Measurements from ENCODE around the gene KCNK13. TPM values are rescaled to one million over a fixed set of nuclear protein-coding genes. Genes with fewer than 3 reads are reported as not detected.

The KCNK13 gene
- total and polyA plus RNA-seq, 2 donors (not counting 1 experiment from before 2014, with no cell fraction given): not detected

- Histone ChIP-seq H3K4me3 (replicated peaks in 1 of 4; ENCODE audit: control extremely low read depth in 1 of 4, insufficient read depth in 1 of 4, low read depth in 3 of 4, low read length in 4 of 4) (no peak overlapping the region), H3K79me2 (ENCODE audit: control insufficient read depth, insufficient read depth, low read length) (no peaks in the 10 kb centered on the region), H3K9ac (ENCODE audit: insufficient read depth, low read length) (no peak overlapping the region), H3K27me3 (ENCODE audit: control insufficient read depth, insufficient read depth, low read length) (no peaks in the 10 kb centered on the region), H3K4me1 (ENCODE audit: control insufficient read depth, extremely low read depth, insufficient read depth, low read length) (no peaks in the 10 kb centered on the region), H4K20me1 (ENCODE audit: control insufficient read depth, extremely low read depth, insufficient read depth, low read length) (no peaks in the 10 kb centered on the region), H2AFZ (ENCODE audit: low read length) (no peak overlapping the region), H3K9me3 (ENCODE audit: control insufficient read depth, insufficient read depth, low read depth, low read length) (no peaks in the 10 kb centered on the region), H3K36me3 (ENCODE audit: control insufficient read depth, insufficient read depth, low read length) (no peaks in the 10 kb centered on the region), H3K4me2 (ENCODE audit: extremely low read depth, insufficient read depth, low read length) (no peak overlapping the region), H3K27ac (ENCODE audit: insufficient read depth, low read length) (no peak overlapping the region)
- DNase-seq (ENCODE audit: low read depth in 2 of 2): no peak
- TF ChIP-seq CTCF (conservative IDR thresholded peaks at IDR 0.05 in 1 of 2, IDR thresholded peaks at IDR 0.05 in 1 of 2; ENCODE audit: low read depth in 1 of 2, low read length in 2 of 2) (no peak), EZH2 (IDR thresholded peaks at IDR 0.05; ENCODE audit: low read length, missing control alignments) (no peak)
Measured at GRCh38 chr14:90201344-90201743, 139.6 kb downstream of the KCNK13 start.

- Histone ChIP-seq H3K36me3 (ENCODE audit: control insufficient read depth, insufficient read depth, low read length) (no peaks in the 10 kb centered on the region), H2AFZ (ENCODE audit: low read length) (no peak overlapping the region), H3K4me1 (ENCODE audit: control insufficient read depth, extremely low read depth, insufficient read depth, low read length) (no peaks in the 10 kb centered on the region), H3K9me3 (ENCODE audit: control insufficient read depth, insufficient read depth, low read depth, low read length) (no peaks in the 10 kb centered on the region), H3K27ac (ENCODE audit: insufficient read depth, low read length) (no peak overlapping the region), H3K27me3 (ENCODE audit: control insufficient read depth, insufficient read depth, low read length) (no peaks in the 10 kb centered on the region), H4K20me1 (ENCODE audit: control insufficient read depth, extremely low read depth, insufficient read depth, low read length) (no peaks in the 10 kb centered on the region), H3K9ac (ENCODE audit: insufficient read depth, low read length) (no peak overlapping the region), H3K4me2 (ENCODE audit: extremely low read depth, insufficient read depth, low read length) (no peak overlapping the region), H3K79me2 (ENCODE audit: control insufficient read depth, insufficient read depth, low read length) (no peaks in the 10 kb centered on the region), H3K4me3 (replicated peaks in 1 of 4; ENCODE audit: control extremely low read depth in 1 of 4, insufficient read depth in 1 of 4, low read depth in 3 of 4, low read length in 4 of 4) (no peak overlapping the region)
- TF ChIP-seq CTCF (conservative IDR thresholded peaks at IDR 0.05 in 1 of 2, IDR thresholded peaks at IDR 0.05 in 1 of 2; ENCODE audit: low read depth in 1 of 2, low read length in 2 of 2) (no peak), EZH2 (IDR thresholded peaks at IDR 0.05; ENCODE audit: low read length, missing control alignments) (no peak)
- no peak for DNase-seq (ENCODE audit: low read depth in 2 of 2)
Measured at GRCh38 chr14:90204516-90204915, 142.7 kb downstream of the KCNK13 start.

- no peak overlapping the region for H3K27ac ChIP-seq (ENCODE audit: insufficient read depth, low read length)
- no peaks in the 10 kb centered on the region for H3K36me3 ChIP-seq (ENCODE audit: control insufficient read depth, insufficient read depth, low read length)
- no peaks in the 10 kb centered on the region for H4K20me1 ChIP-seq (ENCODE audit: control insufficient read depth, extremely low read depth, insufficient read depth, low read length)
- no peak overlapping the region for H3K4me2 ChIP-seq (ENCODE audit: extremely low read depth, insufficient read depth, low read length)
- no peak overlapping the region for H2AFZ ChIP-seq (ENCODE audit: low read length)
- H3K4me3 ChIP-seq (replicated peaks in 1 of 4; ENCODE audit: control extremely low read depth in 1 of 4, insufficient read depth in 1 of 4, low read depth in 3 of 4, low read length in 4 of 4): no peak overlapping the region
- no peak for DNase-seq (ENCODE audit: low read depth in 2 of 2)
- no peaks in the 10 kb centered on the region for H3K9me3 ChIP-seq (ENCODE audit: control insufficient read depth, insufficient read depth, low read depth, low read length)
- no peak overlapping the region for H3K9ac ChIP-seq (ENCODE audit: insufficient read depth, low read length)
- TF ChIP-seq CTCF (conservative IDR thresholded peaks at IDR 0.05 in 1 of 2, IDR thresholded peaks at IDR 0.05 in 1 of 2; ENCODE audit: low read depth in 1 of 2, low read length in 2 of 2): no peak
- TF ChIP-seq EZH2 (IDR thresholded peaks at IDR 0.05; ENCODE audit: low read length, missing control alignments): no peak
- no peaks in the 10 kb centered on the region for H3K4me1 ChIP-seq (ENCODE audit: control insufficient read depth, extremely low read depth, insufficient read depth, low read length)
- H3K79me2 ChIP-seq (ENCODE audit: control insufficient read depth, insufficient read depth, low read length): no peaks in the 10 kb centered on the region
- H3K27me3 ChIP-seq (ENCODE audit: control insufficient read depth, insufficient read depth, low read length): no peaks in the 10 kb centered on the region
Measured at GRCh38 chr14:90213099-90213748, 151.4 kb downstream of the KCNK13 start.

Data from fibroblast of lung (primary cell).